ENCODE measurements around the gene SEMG2.

GRCh38 chr20:45223136-45223535, 2.0 kb downstream of the SEMG2 start:
- TF ChIP-seq CTCF (IDR thresholded peaks at IDR 0.05; ENCODE audit: low read depth, low read length) (no peak), MAX (IDR thresholded peaks at IDR 0.05; ENCODE audit: low read depth, low read length) (no peak), POLR2A (IDR thresholded peaks at IDR 0.05; ENCODE audit: extremely low read depth, insufficient read length) (no peak)
